ENCODE measurements around the gene RALGAPA1.

GRCh38 chr14:35637851-35638250, 171.2 kb downstream of the RALGAPA1 start:
- TF ChIP-seq, protein P1, sequence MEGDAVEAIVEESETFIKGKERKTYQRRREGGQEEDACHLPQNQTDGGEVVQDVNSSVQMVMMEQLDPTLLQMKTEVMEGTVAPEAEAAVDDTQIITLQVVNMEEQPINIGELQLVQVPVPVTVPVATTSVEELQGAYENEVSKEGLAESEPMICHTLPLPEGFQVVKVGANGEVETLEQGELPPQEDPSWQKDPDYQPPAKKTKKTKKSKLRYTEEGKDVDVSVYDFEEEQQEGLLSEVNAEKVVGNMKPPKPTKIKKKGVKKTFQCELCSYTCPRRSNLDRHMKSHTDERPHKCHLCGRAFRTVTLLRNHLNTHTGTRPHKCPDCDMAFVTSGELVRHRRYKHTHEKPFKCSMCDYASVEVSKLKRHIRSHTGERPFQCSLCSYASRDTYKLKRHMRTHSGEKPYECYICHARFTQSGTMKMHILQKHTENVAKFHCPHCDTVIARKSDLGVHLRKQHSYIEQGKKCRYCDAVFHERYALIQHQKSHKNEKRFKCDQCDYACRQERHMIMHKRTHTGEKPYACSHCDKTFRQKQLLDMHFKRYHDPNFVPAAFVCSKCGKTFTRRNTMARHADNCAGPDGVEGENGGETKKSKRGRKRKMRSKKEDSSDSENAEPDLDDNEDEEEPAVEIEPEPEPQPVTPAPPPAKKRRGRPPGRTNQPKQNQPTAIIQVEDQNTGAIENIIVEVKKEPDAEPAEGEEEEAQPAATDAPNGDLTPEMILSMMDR (IDR thresholded peaks at IDR 0.05) = no peak
- TF ChIP-seq CHD2 (IDR thresholded peaks at IDR 0.05; ENCODE audit: low read length, partially characterized antibody) = no peak
- TF ChIP-seq USF2 (IDR thresholded peaks at IDR 0.05; ENCODE audit: borderline replicate concordance, low read depth, low read length) = no peak
